ENCODE results near the gene GNAQ. TPM values are rescaled to one million over a fixed set of nuclear protein-coding genes. Genes with fewer than 3 reads are reported as not detected.
"Not testable (repeated sequence)": the region's sequence is repeated elsewhere in the genome, so short reads cannot be mapped to it uniquely, and the experiment has no call there.

Gene GNAQ
- total and polyA plus RNA-seq, 8 donors, result 55.5 to 95.5 (median 62.8) TPM

DNA sequence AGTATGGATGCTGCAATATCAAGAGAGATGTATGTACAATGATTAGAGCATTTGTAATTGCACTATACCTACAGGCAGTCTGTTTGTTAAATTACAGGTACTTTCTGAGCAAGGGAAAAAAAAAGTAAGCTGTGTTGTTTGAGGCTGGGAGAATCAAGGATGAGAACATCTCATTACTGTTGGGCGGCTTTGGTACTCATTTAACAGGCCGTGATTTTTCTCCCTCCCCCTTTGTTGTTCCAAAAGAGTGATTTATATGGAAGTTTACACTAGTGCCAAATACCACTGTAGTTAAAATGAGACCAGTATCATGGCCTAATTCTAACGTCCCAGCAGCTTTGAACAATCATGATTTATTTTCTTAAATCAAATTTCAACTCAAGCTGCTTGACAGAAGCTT lies 312.3 kb downstream of the GNAQ start:
- Histone ChIP-seq H3K4me1 (no peaks in the 10 kb centered on the region), H3K36me3 (peaks cover 0 to 29% of the 10 kb centered on the region in 2 donors), H3K27me3 (no peaks in the 10 kb centered on the region), H3K9me3 (no peaks in the 10 kb centered on the region), H3K4me3 (no peak overlapping the region), H3K27ac (no peak overlapping the region)
- intact Hi-C loops (cut with DNase I), result no loop called here
- TF ChIP-seq, protein P1, sequence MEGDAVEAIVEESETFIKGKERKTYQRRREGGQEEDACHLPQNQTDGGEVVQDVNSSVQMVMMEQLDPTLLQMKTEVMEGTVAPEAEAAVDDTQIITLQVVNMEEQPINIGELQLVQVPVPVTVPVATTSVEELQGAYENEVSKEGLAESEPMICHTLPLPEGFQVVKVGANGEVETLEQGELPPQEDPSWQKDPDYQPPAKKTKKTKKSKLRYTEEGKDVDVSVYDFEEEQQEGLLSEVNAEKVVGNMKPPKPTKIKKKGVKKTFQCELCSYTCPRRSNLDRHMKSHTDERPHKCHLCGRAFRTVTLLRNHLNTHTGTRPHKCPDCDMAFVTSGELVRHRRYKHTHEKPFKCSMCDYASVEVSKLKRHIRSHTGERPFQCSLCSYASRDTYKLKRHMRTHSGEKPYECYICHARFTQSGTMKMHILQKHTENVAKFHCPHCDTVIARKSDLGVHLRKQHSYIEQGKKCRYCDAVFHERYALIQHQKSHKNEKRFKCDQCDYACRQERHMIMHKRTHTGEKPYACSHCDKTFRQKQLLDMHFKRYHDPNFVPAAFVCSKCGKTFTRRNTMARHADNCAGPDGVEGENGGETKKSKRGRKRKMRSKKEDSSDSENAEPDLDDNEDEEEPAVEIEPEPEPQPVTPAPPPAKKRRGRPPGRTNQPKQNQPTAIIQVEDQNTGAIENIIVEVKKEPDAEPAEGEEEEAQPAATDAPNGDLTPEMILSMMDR (IDR thresholded peaks at IDR 0.05), result no peak
- ATAC-seq (no peak), DNase-seq (no peak)

DNA sequence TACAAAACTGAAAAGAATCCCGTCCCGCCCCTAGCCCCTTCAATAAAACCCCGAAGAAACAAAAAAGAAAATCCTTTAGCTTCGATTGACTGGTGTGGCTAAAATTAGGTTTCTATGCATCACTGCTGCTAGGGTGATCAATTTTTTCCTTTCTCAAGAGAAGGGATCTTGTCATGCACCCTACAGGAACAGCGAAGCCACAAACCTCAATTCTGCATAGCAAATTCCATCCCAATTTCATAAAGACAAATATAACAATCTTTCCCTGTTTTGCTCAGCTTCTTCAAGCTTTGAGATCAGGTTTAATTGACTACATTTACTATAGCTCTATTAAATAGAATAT lies 313.3 kb downstream of the GNAQ start:
- H3K27ac ChIP-seq, result not testable (repeated sequence)

DNA sequence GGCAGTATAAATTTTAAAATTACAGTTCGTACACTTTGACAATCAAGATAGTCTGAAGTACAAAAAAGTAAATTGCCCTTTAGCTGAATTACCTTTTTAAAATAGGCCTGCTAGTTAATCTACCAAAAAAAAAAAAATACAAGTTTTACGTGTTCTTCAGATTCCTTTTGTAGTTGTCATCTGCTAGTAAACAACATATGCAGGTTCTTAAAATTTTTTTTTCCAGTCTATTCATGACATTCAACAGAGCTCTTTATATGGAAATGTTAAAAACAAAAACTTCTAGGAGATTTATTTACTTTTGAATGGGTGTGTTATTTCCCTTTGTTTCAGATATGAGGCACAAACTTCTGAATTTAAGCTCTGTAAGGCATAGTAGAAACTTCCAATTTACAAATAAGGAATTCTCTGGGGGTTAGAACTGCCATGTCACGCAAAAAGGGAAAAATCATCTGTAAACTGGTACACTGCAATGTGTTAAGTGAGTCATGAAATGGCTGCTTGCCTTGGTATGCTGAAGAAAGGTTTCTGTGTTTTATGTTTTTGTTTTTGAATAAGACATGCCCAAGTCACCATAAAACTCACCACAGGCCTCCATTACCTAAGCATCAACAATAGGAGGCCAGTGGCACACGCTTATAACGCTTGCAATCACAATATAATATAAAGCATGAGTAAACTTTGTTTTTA lies 313.9 kb downstream of the GNAQ start:
- H3K27me3 ChIP-seq; ATAC-seq; DNase-seq; H3K4me3 ChIP-seq; H3K4me1 ChIP-seq; intact Hi-C loops (cut with DNase I); H3K27ac ChIP-seq; H3K9me3 ChIP-seq: not testable (repeated sequence)
- H3K36me3 ChIP-seq, result peaks cover 0 to 17% of the 10 kb centered on the region in 2 donors

More for the DNA sequence above, 313.3 kb downstream of the GNAQ start:
- ATAC-seq; H3K4me1 ChIP-seq; DNase-seq; H3K27me3 ChIP-seq; H3K9me3 ChIP-seq; intact Hi-C loops (cut with DNase I); H3K4me3 ChIP-seq: not testable (repeated sequence)
- H3K36me3 ChIP-seq, result peaks cover 0 to 22% of the 10 kb centered on the region in 2 donors

DNA sequence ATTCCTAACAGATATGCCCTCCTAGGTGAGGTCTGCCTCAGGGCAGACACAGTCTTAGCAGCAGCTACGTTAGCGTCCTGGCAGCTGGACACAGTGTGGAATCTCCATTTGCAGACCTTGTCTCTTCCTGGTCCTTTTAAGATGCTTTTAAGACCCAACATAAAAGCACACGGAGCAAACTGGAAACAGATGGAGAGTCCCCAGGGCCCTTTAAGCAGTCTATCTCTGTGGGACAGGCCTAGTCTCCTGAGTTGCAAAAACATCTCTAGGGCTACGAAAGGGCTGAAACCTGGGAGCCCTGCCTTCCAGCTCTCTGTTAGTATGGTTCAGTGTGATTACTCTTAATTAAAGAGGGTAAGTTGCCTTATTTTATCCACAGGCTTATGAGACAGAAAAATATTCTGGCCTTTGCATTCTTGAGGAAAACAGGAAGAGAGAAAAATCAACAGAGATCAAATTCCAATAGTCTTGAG lies 317.5 kb downstream of the GNAQ start:
- no peak overlapping the region for H3K4me3 ChIP-seq
- peaks cover 0 to 13% of the 10 kb centered on the region in 2 donors for H3K4me1 ChIP-seq
- ATAC-seq, result no peak
- no peak for DNase-seq
- H3K27ac ChIP-seq, result no peak overlapping the region
- no peaks in the 10 kb centered on the region for H3K36me3 ChIP-seq
- H3K27me3 ChIP-seq, result no peaks in the 10 kb centered on the region
- intact Hi-C loops (cut with DNase I), result no loop called here
- TF ChIP-seq, protein P1 (IDR thresholded peaks at IDR 0.05), result no peak
- H3K9me3 ChIP-seq, result no peaks in the 10 kb centered on the region

DNA sequence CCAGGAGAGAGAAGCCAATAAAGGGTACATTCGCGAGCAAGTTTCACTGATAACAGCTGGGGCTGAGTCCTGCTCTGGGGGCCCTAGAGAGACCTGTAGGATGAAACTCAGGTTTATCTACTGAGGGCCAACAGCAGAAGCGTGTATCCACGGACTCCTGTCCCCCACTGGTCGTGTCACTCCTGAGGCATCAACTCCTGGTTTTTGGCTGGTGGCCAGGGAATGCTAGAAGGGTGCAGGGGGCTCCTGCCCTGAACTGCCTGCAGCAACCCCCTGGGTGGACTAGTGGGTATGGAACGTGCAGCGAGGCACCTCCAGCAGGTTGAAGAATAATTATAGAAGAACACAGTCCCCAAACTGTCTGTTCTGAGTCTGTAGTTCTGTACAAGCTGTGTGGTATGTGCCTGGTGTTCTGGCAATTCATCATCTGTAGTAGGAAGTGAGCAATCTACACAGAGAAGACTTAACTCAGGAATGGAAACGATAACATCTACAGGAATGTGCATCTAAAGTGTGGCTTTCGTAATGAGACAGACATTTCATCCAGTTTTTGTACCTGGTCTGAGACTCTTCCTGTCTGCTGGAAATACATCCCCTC lies 319.0 kb downstream of the GNAQ start:
- Histone ChIP-seq H3K4me3 (no peak overlapping the region), H3K9me3 (no peaks in the 10 kb centered on the region), H3K36me3 (no peaks in the 10 kb centered on the region), H3K4me1 (peaks cover 4 to 28% of the 10 kb centered on the region in 2 donors), H3K27ac (no peak overlapping the region), H3K27me3 (no peaks in the 10 kb centered on the region)
- ATAC-seq (no peak), DNase-seq (no peak)
- intact Hi-C loops (cut with DNase I), result no loop called here
- TF ChIP-seq, protein P1 (IDR thresholded peaks at IDR 0.05), result no peak

DNA sequence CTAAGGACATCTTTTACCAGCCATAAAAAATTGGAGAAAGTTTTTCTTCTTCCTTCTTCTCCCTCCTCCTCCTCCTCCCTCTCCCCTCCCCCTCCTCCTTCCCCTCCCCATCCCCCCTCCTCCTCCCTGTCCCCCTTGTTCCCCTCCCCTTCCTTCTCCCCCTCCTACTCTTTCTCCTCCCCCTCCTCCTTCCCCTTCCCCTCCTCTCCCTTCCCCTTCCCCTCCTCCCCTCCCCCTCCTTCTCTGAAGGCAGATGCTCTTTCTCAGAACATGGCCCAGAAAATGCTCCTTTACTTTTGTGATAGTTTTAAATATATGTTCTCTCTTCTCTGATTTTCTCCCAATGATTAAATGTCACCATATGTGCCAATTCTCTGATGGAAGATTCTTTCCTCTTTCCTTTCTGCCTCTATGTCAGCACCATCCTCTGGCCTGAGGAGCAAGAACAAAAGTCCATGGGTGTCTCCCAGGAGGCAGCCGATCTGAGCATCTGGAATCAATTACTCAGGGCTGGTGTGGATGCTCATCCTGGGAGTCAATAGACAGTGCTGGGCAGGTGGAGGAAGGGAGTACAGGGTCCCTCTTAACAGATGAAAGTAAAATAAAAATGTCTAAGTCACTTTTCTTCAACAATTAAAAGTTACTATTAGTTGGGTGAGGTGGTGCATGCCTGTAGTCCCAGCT lies 320.5 kb downstream of the GNAQ start:
- peaks cover 4 to 31% of the 10 kb centered on the region in 2 donors for H3K4me1 ChIP-seq
- H3K27ac ChIP-seq, result no peak overlapping the region
- DNase-seq (no peak), ATAC-seq (no peak)
- intact Hi-C loops (cut with DNase I), result no loop called here
- no peak overlapping the region for H3K4me3 ChIP-seq
- no peaks in the 10 kb centered on the region for H3K9me3 ChIP-seq
- no peaks in the 10 kb centered on the region for H3K27me3 ChIP-seq
- no peaks in the 10 kb centered on the region for H3K36me3 ChIP-seq
- TF ChIP-seq, protein P1 (IDR thresholded peaks at IDR 0.05), result no peak
